GM21526 (cell line): Measurements from ENCODE around the gene SMIM14.
A peak's percentile ranks its signal among the peaks of the same experiment; 100 is the strongest.
"Not testable (repeated sequence)": the region's sequence is repeated elsewhere in the genome, so short reads cannot be mapped to it uniquely, and the experiment has no call there.

Experiments
- ATAC-seq: cut with Tn5 transposase; IDR thresholded peaks from one replicate; pipeline ENCODE4 v1.9.1; 2021; ENCODE audit warnings: moderate library complexity; ENCODE audit not compliant: unreplicated experiment, low FRiP score

Gene SMIM14

GRCh38 chr4:39638354-39639239 is at the start of gene SMIM14:
Gene SMIM14 (minus strand): TSS chr4:39638865. CDS start chr4:39605145, 33,720 bp downstream.
- peak; percentile 62 for ATAC-seq

GRCh38 chr4:39687014-39687413 is 48.3 kb upstream of the SMIM14 start:
- no peak for ATAC-seq

GRCh38 chr4:39685990-39686389 is 47.3 kb upstream of the SMIM14 start:
- no peak for ATAC-seq

- peak; percentile 79 for ATAC-seq
Measured at GRCh38 chr4:39682138-39682537, 43.5 kb upstream of the SMIM14 start.

- not testable (repeated sequence) for ATAC-seq
Measured at GRCh38 chr4:39681003-39681402, 42.3 kb upstream of the SMIM14 start.

GRCh38 chr4:39675681-39676080 is 37.0 kb upstream of the SMIM14 start:
- ATAC-seq = not testable (repeated sequence)

- not testable (repeated sequence) for ATAC-seq
Measured at GRCh38 chr4:39670296-39670695, 31.6 kb upstream of the SMIM14 start.

GRCh38 chr4:39668887-39669286 is 30.2 kb upstream of the SMIM14 start:
- no peak for ATAC-seq

GRCh38 chr4:39667706-39668105 is 29.0 kb upstream of the SMIM14 start:
- no peak for ATAC-seq

GRCh38 chr4:39664828-39665731 is 26.4 kb upstream of the SMIM14 start:
- no peak for ATAC-seq

GRCh38 chr4:39662683-39663082 is 24.0 kb upstream of the SMIM14 start:
- no peak for ATAC-seq

GRCh38 chr4:39660757-39661156 is 22.1 kb upstream of the SMIM14 start:
- no peak for ATAC-seq

- ATAC-seq = no peak
Measured at GRCh38 chr4:39660045-39660444, 21.4 kb upstream of the SMIM14 start.

GRCh38 chr4:39658756-39659155 is 20.1 kb upstream of the SMIM14 start:
- no peak for ATAC-seq

GRCh38 chr4:39657465-39657864 is 18.8 kb upstream of the SMIM14 start:
- peak; percentile 60 for ATAC-seq

GRCh38 chr4:39656638-39657037 is 18.0 kb upstream of the SMIM14 start:
- ATAC-seq = not testable (repeated sequence)

GRCh38 chr4:39655876-39656275 is 17.2 kb upstream of the SMIM14 start:
- ATAC-seq = no peak

GRCh38 chr4:39655211-39655610 is 16.5 kb upstream of the SMIM14 start:
- ATAC-seq = no peak

GRCh38 chr4:39651586-39651985 is 12.9 kb upstream of the SMIM14 start:
- not testable (repeated sequence) for ATAC-seq

GRCh38 chr4:39649639-39650265 is 11.1 kb upstream of the SMIM14 start:
- ATAC-seq = no peak
